ENCODE results near the gene APOL3. TPM values are rescaled to one million over a fixed set of nuclear protein-coding genes. Genes with fewer than 3 reads are reported as not detected.

Gene APOL3
- total RNA-seq, 1 experiment from 2014 or later: not detected

- H3K4me1 ChIP-seq (ENCODE audit: insufficient read depth, low read length): no peaks in the 10 kb centered on the region
- H3K9ac ChIP-seq (ENCODE audit: low read length): no peak overlapping the region
- no peaks in the 10 kb centered on the region for H3K9me2 ChIP-seq (replicated peaks; ENCODE audit: low read length)
- ATAC-seq: no peak
- H3K9me3 ChIP-seq (ENCODE audit: low read length): no peaks in the 10 kb centered on the region
- H2AFZ ChIP-seq (ENCODE audit: low read length): no peak overlapping the region
- H3K27me3 ChIP-seq (ENCODE audit: low read length): no peaks in the 10 kb centered on the region
- POLR2A ChIA-PET (ENCODE audit: unreplicated experiment): no interaction called here
- no peak overlapping the region for H3K4me3 ChIP-seq (ENCODE audit: low read length)
- no peaks in the 10 kb centered on the region for H3K36me3 ChIP-seq (ENCODE audit: low read depth, low read length)
- no peaks in the 10 kb centered on the region for H3K79me2 ChIP-seq (ENCODE audit: low read length)
- no peaks in the 10 kb centered on the region for H3F3A ChIP-seq (ENCODE audit: low read length, unreplicated experiment)
- no peak overlapping the region for H3K4me2 ChIP-seq (ENCODE audit: low read length)
- CTCF ChIA-PET: no interaction called here
- intact Hi-C loops (cut with micrococcal nuclease): no loop called here
- H3K27ac ChIP-seq (ENCODE audit: low read length): no peak overlapping the region
- H4K20me1 ChIP-seq (ENCODE audit: low read length): no peaks in the 10 kb centered on the region
- TF ChIP-seq CTCF (conservative IDR thresholded peaks at IDR 0.05; ENCODE audit: low read depth, low read length) (no peak), EZH2 (IDR thresholded peaks at IDR 0.05; ENCODE audit: low read length, unreplicated experiment) (no peak), EZH2phosphoT487 (IDR thresholded peaks at IDR 0.05; ENCODE audit: borderline replicate concordance, low read length) (no peak)
- DNase-seq: no peak
- no TSS peak for BruUV-seq (replicated peaks)
Measured at GRCh38 chr22:36182857-36183256, 22.3 kb upstream of the APOL3 start.

GRCh38 chr22:36182056-36182455 lies 21.5 kb upstream of the APOL3 start:
- no peaks in the 10 kb centered on the region for H3K27me3 ChIP-seq (ENCODE audit: low read length)
- no peaks in the 10 kb centered on the region for H3K4me1 ChIP-seq (ENCODE audit: insufficient read depth, low read length)
- no peak overlapping the region for H3K4me3 ChIP-seq (ENCODE audit: low read length)
- ChIA-PET POLR2A (ENCODE audit: unreplicated experiment) (no interaction called here), CTCF (no interaction called here)
- intact Hi-C loops (cut with micrococcal nuclease): no loop called here
- ATAC-seq: no peak
- H3K9me2 ChIP-seq (replicated peaks; ENCODE audit: low read length): no peaks in the 10 kb centered on the region
- H3K9me3 ChIP-seq (ENCODE audit: low read length): no peaks in the 10 kb centered on the region
- H3K79me2 ChIP-seq (ENCODE audit: low read length): no peaks in the 10 kb centered on the region
- H3K4me2 ChIP-seq (ENCODE audit: low read length): no peak overlapping the region
- no peak for DNase-seq
- H3K27ac ChIP-seq (ENCODE audit: low read length): no peak overlapping the region
- no peaks in the 10 kb centered on the region for H3K36me3 ChIP-seq (ENCODE audit: low read depth, low read length)
- H3K9ac ChIP-seq (ENCODE audit: low read length): no peak overlapping the region
- H3F3A ChIP-seq (ENCODE audit: low read length, unreplicated experiment): no peaks in the 10 kb centered on the region
- no peak for TF ChIP-seq EZH2 (IDR thresholded peaks at IDR 0.05; ENCODE audit: low read length, unreplicated experiment)
- no peaks in the 10 kb centered on the region for H4K20me1 ChIP-seq (ENCODE audit: low read length)
- no peak overlapping the region for H2AFZ ChIP-seq (ENCODE audit: low read length)
- no TSS peak for BruUV-seq (replicated peaks)

- CTCF ChIA-PET: no interaction called here
- Histone ChIP-seq H3K4me2 (ENCODE audit: low read length) (no peak overlapping the region), H3K4me1 (ENCODE audit: insufficient read depth, low read length) (no peaks in the 10 kb centered on the region), H3K4me3 (ENCODE audit: low read length) (no peak overlapping the region), H3K9me3 (ENCODE audit: low read length) (no peaks in the 10 kb centered on the region), H3K9me2 (replicated peaks; ENCODE audit: low read length) (no peaks in the 10 kb centered on the region), H3K36me3 (ENCODE audit: low read depth, low read length) (no peaks in the 10 kb centered on the region), H3K27me3 (ENCODE audit: low read length) (no peaks in the 10 kb centered on the region), H3F3A (ENCODE audit: low read length, unreplicated experiment) (no peaks in the 10 kb centered on the region), H3K27ac (ENCODE audit: low read length) (no peak overlapping the region), H3K9ac (ENCODE audit: low read length) (no peak overlapping the region), H4K20me1 (ENCODE audit: low read length) (no peaks in the 10 kb centered on the region), H2AFZ (ENCODE audit: low read length) (no peak overlapping the region), H3K79me2 (ENCODE audit: low read length) (no peaks in the 10 kb centered on the region)
- POLR2A ChIA-PET (ENCODE audit: unreplicated experiment): no interaction called here
- ATAC-seq (no peak), DNase-seq (no peak)
- intact Hi-C loops (cut with micrococcal nuclease): loop anchor here (1.0 kb wide), 1 partner anchor 36 kb away; no protein-coding TSS in a partner anchor
- TF ChIP-seq CTCF (conservative IDR thresholded peaks at IDR 0.05; ENCODE audit: low read depth, low read length): no peak
- no TSS peak for BruUV-seq (replicated peaks)
Measured at GRCh38 chr22:36180928-36181327, 20.4 kb upstream of the APOL3 start.
